Large intestine (tissue), 3 donors: ENCODE data around the gene MGAT5B. TPM values are rescaled to one million over a fixed set of nuclear protein-coding genes. Genes with fewer than 3 reads are reported as not detected.
"Not testable (repeated sequence)": the region's sequence is repeated elsewhere in the genome, so short reads cannot be mapped to it uniquely, and the experiment has no call there.

Experiments
- DNase-seq, 2 donors: peaks; one replicate each; pipeline versions ENCODE4 v3.0.0 to v3.0.0-alpha.2; 2013
- H3K27ac ChIP-seq: one replicate; pipeline ENCODE4 v1.5.1; 2013; ENCODE audit warnings: low read length
- H3K27me3 ChIP-seq: 2 replicates; pipeline ENCODE4 v1.6.1; 2013; ENCODE audit warnings: low read length; ENCODE audit not compliant: control insufficient read depth, insufficient read depth
- H3K36me3 ChIP-seq: 2 replicates; pipeline ENCODE4 v1.6.1; 2013; ENCODE audit warnings: low read length; ENCODE audit not compliant: control insufficient read depth, insufficient read depth
- H3K4me1 ChIP-seq: one replicate; pipeline ENCODE4 v1.6.1; 2013; ENCODE audit warnings: low read length; ENCODE audit not compliant: control insufficient read depth, insufficient read depth
- H3K4me3 ChIP-seq: one replicate; pipeline ENCODE4 v1.5.1; 2013; ENCODE audit warnings: low read length
- H3K9me3 ChIP-seq: one replicate; pipeline ENCODE4 v1.6.1; 2013; ENCODE audit warnings: mild to moderate bottlenecking, low read depth, low read length, moderate library complexity; ENCODE audit not compliant: control insufficient read depth
- WGBS: methylation state at CpG from one replicate; pipeline ENCODE4 v1.1.5; 2013; ENCODE audit warnings: low lambda C conversion rate; ENCODE audit not compliant: insufficient coverage; 5-methylcytosine and 5-hydroxymethylcytosine counted together
- polyA plus RNA-seq: library from polyadenylated mRNA; unstranded; fragments of 120-200 nt; gene quantifications from one replicate; pipeline ENCODE4 v1.2.1, GENCODE V29; 2013

Gene MGAT5B
- polyA plus RNA-seq, 1 donor, result 1.4 TPM

DNA sequence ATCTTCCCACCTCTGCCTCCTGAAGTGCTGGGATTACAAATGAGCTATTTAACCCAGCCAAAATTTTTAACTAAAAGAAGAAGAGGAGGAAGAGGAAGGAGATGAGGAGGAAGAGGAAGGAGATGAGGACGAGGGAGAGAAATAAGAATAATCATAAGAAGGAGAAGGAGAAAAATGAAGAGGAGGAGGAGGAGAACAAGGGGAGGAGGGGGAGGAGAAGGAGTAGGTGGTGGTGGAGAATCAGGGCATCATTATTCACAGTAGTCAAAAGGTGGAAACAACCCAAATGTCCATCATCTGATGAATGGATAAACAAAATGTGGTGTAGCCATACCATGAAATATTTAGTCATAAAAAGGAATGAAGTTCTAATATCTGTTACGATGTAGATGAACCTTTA lies 21.2 kb upstream of the MGAT5B start:
- no peak overlapping the region for H3K27ac ChIP-seq
- no peaks in the 10 kb centered on the region for H3K36me3 ChIP-seq
- no peak overlapping the region for H3K4me3 ChIP-seq
- H3K4me1 ChIP-seq, result no peaks in the 10 kb centered on the region
- DNase-seq, result no peak
- H3K27me3 ChIP-seq, result peaks cover 23% of the 10 kb centered on the region
- no peaks in the 10 kb centered on the region for H3K9me3 ChIP-seq
- WGBS, result 83% methylated on average over 1 of the region's 2 CpGs

DNA sequence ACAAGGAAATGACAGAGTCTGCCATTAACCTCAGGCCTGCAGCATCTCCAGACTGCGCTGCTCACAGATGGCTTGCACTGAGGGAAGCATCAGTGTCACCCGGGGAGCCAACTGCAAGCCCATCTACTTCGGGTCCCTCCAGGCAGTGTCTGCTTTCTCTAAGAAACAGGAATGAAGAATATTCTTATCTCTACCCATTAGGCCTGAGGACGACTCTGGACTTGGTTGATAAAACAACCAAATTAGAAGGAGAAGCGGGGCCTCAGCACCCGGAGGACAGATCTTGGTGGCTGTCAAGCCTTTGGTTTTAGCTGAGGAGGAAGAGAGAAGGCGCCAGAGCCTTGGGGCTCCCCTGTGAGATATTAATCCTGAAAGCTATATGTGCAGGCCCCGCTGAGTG lies 19.5 kb upstream of the MGAT5B start:
- DNase-seq, result no peak

DNA sequence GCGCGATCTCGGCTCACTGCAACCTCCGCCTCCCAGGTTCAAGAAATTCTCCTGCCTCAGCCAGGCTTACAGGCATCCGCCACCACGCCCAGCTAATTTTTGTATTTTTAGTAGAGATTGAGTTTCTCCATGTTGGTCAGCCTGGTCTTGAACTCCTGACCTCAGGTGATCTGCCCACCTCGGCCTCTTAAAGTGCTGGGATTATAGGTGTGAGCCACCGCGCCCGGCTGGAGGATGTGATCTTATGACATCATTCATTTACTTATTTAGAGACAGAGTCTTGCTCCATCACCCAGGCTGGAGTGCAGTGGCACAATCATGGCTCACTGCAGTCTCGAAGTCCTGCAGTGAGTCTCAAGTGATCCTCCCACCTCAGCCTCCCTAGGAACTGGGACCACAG lies 19.0 kb upstream of the MGAT5B start:
- WGBS, result no CpG with 5 or more reads among the region's 11 CpGs
- H3K4me1 ChIP-seq, H3K4me3 ChIP-seq, DNase-seq, H3K36me3 ChIP-seq, H3K9me3 ChIP-seq, H3K27ac ChIP-seq: not testable (repeated sequence)
- peaks cover 12% of the 10 kb centered on the region for H3K27me3 ChIP-seq

More for the DNA sequence above, 19.5 kb upstream of the MGAT5B start:
- Histone ChIP-seq H3K27ac (no peak overlapping the region), H3K36me3 (no peaks in the 10 kb centered on the region), H3K4me1 (no peaks in the 10 kb centered on the region), H3K27me3 (peaks cover 17% of the 10 kb centered on the region), H3K9me3 (no peaks in the 10 kb centered on the region), H3K4me3 (no peak overlapping the region)
- WGBS, result no CpG with 5 or more reads among the region's 8 CpGs

DNA sequence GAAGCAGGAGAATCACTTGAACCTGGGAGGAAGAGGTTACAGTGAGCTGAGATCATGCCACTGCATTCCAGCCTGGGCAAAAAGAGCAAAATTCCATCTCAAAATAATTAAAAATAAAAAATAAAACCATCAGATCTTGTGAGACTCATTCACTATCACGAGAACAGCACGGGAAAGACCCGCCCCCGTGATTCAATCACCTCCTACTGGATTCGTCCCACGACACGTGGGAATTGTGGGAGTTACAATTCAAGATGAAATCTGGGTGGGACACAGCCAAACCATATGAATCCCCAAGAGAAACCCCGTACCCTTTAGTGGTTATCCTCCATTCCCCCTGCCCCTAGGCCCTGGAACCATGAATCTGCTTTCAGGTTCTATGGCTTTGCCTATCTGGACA lies 15.4 kb upstream of the MGAT5B start:
- Histone ChIP-seq H3K27ac (no peak overlapping the region), H3K36me3 (no peaks in the 10 kb centered on the region), H3K4me3 (no peak overlapping the region), H3K4me1 (no peaks in the 10 kb centered on the region), H3K9me3 (no peaks in the 10 kb centered on the region), H3K27me3 (peaks cover 4% of the 10 kb centered on the region)
- DNase-seq, result no peak
- WGBS, result 80% methylated on average over 1 of the region's 8 CpGs

DNA sequence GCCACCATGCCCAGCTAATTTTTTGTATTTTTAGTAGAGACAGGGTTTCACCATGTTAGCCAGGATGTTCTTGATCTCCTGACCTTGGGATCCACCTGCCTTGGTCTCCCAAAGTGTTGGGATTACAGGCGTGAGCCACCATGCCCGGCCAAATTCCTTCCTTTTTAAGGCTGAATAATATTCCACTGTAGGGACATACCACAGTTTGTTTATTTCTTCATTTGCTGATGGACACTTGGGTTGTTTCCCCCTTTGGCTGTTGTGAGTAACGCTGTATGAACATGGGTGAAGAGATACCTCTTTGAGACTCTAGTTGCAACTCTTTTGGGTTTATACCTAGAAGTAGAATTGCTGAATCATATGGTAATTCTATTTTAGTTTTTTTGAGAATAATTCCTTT lies 13.1 kb upstream of the MGAT5B start:
- Histone ChIP-seq H3K9me3 (no peaks in the 10 kb centered on the region), H3K27me3 (peaks cover 4% of the 10 kb centered on the region), H3K36me3 (no peaks in the 10 kb centered on the region), H3K27ac (no peak overlapping the region), H3K4me3 (no peak overlapping the region), H3K4me1 (no peaks in the 10 kb centered on the region)
- WGBS, result no CpG with 5 or more reads among the region's 3 CpGs
- no peak for DNase-seq

DNA sequence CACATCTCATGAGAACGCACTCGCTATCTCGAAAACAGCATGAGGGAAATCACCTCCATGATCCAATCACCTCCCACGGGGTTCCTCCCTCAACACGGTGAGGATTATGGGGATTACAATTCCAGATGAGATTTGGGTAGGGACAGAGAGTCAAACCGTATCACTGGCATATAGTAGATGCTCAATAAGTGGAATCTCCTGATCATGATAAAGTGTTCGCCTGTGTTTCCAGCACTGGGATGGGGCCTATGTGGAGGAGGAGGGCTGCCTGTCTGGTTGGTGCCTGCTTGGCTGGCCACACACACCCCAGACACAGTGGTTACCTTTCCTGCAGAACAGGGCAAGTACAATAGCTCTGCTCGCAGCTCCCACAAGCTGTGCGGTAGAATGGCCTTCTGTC lies 6.1 kb upstream of the MGAT5B start:
- H3K27ac ChIP-seq, result no peak overlapping the region
- DNase-seq, result no peak
- no CpG with 5 or more reads among the region's 9 CpGs for WGBS
- no peaks in the 10 kb centered on the region for H3K9me3 ChIP-seq
- H3K36me3 ChIP-seq, result no peaks in the 10 kb centered on the region
- H3K27me3 ChIP-seq, result peaks cover 9% of the 10 kb centered on the region
- H3K4me3 ChIP-seq, result no peak overlapping the region
- no peaks in the 10 kb centered on the region for H3K4me1 ChIP-seq

DNA sequence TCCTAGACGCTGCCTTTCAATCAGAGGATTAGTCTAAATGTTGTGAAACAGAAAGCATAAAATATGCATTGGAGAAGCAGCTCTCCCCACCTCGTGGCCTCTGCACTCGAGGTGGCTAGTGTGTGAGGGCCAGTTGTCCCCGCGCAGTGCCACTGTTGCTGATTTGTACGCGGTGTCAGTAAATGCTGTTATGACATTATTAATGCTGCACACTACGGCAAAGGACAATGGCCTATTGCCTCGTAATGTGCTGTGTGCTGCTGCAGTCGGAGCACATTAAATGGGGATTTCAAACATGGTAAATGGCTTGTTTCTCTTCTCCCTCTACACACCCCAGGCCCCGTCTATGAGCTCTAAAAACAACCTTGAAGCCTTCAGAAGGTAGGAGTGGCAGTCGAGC lies 5.7 kb upstream of the MGAT5B start:
- Histone ChIP-seq H3K27ac (no peak overlapping the region), H3K9me3 (no peaks in the 10 kb centered on the region), H3K27me3 (peaks cover 13% of the 10 kb centered on the region), H3K4me3 (no peak overlapping the region), H3K36me3 (no peaks in the 10 kb centered on the region), H3K4me1 (no peaks in the 10 kb centered on the region)
- DNase-seq, result no peak
- WGBS, result no CpG with 5 or more reads among the region's 12 CpGs

DNA sequence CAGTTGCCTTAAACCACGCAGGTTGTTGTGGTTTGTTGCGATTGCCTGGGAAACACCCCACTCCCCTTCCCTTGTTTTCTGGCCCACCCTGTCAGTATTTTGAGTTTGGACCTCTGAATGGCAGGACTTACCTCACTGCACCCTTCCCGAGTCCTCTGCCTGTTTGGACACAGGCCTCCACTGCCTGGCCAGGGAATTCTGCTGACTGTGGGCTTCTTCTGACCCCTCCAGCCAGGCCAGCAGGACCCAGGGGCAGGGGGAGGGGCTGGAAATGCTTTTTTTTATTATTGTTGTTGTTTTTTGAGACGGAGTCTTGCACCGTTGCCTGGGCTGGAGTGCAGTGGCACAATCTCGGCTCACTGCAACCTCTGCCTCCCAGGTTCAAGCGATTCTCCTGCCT lies 4.2 kb upstream of the MGAT5B start:
- H3K27ac ChIP-seq, result no peak overlapping the region
- no CpG with 5 or more reads among the region's 7 CpGs for WGBS
- no peaks in the 10 kb centered on the region for H3K36me3 ChIP-seq
- H3K4me3 ChIP-seq, result no peak overlapping the region
- H3K4me1 ChIP-seq, result no peaks in the 10 kb centered on the region
- DNase-seq, result no peak
- peaks cover 22% of the 10 kb centered on the region for H3K27me3 ChIP-seq
- H3K9me3 ChIP-seq, result no peaks in the 10 kb centered on the region

DNA sequence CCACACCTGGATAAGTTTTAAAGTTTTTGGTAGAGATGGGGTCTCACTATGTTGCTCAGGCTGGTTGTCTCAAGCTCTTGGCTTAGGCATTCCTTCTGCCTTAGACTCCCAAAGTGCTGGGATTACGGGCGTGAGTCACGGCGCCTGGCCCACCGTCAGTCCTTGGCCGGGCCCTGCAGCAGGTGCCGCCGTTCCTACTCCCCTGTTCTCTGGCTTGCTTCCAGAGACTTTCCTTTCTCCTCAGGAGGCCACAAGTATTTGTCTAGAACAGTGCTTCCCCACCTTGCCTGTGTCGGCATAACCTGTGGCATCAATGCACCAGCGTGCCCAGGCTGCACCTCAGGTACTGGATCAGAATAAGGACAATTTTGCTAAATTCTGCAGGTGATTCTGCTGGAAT lies 3.0 kb upstream of the MGAT5B start:
- no peaks in the 10 kb centered on the region for H3K36me3 ChIP-seq
- H3K9me3 ChIP-seq, result peaks cover 2% of the 10 kb centered on the region
- H3K27me3 ChIP-seq, result peaks cover 32% of the 10 kb centered on the region
- no peaks in the 10 kb centered on the region for H3K4me1 ChIP-seq
- no peak overlapping the region for H3K4me3 ChIP-seq
- H3K27ac ChIP-seq, result no peak overlapping the region
- no CpG with 5 or more reads among the region's 10 CpGs for WGBS
- no peak for DNase-seq

DNA sequence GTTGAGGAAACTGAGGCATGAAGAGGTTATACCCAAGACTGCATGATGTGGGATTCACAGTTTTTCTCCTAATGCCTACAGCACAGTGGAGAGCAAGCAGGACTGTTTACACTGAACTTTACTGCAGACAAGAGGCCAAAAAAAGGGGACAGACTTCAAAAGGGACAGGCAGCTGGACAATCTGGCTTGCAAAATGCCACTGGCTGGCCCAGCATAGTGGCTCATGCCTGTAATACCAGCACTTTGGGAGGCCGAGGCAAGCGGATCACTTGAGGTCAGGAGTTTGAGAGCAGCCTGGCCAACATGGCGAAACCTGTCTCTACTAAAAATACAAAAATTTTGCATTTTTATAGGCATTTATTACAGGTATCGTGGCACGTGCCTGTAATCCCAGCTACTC lies 2.0 kb upstream of the MGAT5B start:
- DNase-seq, result no peak
- H3K4me1 ChIP-seq, result no peaks in the 10 kb centered on the region
- H3K9me3 ChIP-seq, result peaks cover 4% of the 10 kb centered on the region
- peaks cover 43% of the 10 kb centered on the region for H3K27me3 ChIP-seq
- no CpG with 5 or more reads among the region's 5 CpGs for WGBS
- H3K36me3 ChIP-seq, result no peaks in the 10 kb centered on the region
- no peak overlapping the region for H3K27ac ChIP-seq
- no peak overlapping the region for H3K4me3 ChIP-seq

DNA sequence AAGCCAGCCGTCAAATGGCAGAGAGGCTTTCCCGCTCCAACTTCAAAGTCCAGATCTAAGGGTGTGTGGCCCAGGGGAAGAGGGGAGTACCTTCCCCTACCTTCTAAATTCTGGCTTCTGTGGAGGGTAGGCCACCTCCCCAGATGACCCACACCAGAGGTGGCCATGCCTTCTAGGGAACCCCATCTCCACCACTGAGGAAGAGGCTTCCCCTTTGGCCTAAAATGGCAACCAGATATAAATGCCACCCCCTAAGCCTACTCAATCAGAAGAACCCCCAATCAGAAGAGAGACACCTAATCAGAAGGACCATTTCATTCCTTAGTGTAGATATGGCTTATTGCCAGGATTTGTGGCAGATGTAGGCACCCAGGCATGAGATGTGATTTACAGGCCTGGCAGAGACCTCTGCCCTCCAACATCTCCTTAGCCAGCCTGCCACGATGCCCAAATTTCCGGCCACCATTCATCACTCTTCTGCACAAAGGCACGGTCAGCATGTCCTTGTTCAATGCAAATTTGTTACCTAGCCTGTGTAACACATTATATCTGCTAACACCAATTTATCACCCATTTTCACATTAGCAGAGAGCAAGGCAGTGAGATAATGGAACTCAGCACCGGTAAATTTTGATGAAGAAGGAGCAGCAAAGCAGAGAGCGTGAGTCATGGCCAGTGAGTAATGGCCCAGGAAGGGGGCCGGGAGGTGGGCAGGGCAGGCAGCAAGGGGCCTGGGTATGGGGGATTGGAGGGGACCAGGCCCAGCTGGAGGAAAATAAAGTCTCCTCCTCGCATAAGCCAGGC lies 1.2 kb upstream of the MGAT5B start:
- H3K4me1 ChIP-seq, result no peaks in the 10 kb centered on the region
- peaks cover 4% of the 10 kb centered on the region for H3K9me3 ChIP-seq
- WGBS, result no CpG with 5 or more reads among the region's 9 CpGs
- H3K4me3 ChIP-seq, result no peak overlapping the region
- no peak overlapping the region for H3K27ac ChIP-seq
- H3K36me3 ChIP-seq, result no peaks in the 10 kb centered on the region
- DNase-seq, result no peak
- H3K27me3 ChIP-seq, result peaks cover 50% of the 10 kb centered on the region
